Mucosa of descending colon (tissue), 3 donors: Measurements from ENCODE around the gene MROH9. TPM values are rescaled to one million over a fixed set of nuclear protein-coding genes. Genes with fewer than 3 reads are reported as not detected.

ENCODE experiments used
- ATAC-seq: fragments of 200-7000 bp; cut with Tn5 transposase; one replicate; pipeline ENCODE4 v1.9.1; 2020; ENCODE audit warnings: mild to moderate bottlenecking, moderate library complexity
- DNase-seq, 3 donors: peaks; one replicate each; pipeline ENCODE4 v3.0.0-alpha.2; 2020
- H3K36me3 ChIP-seq: fragments of 200-600 bp; one replicate; pipeline ENCODE4 v1.8.0; 2021; ENCODE audit warnings: low read depth, mild to moderate bottlenecking
- H3K4me1 ChIP-seq: fragments of 200-600 bp; one replicate; pipeline ENCODE4 v1.8.0; 2021; ENCODE audit warnings: low read depth, mild to moderate bottlenecking
- H3K4me3 ChIP-seq: fragments of 200-600 bp; one replicate; pipeline ENCODE4 v1.8.0; 2021; ENCODE audit warnings: mild to moderate bottlenecking
- H3K9me3 ChIP-seq: fragments of 200-600 bp; one replicate; pipeline ENCODE4 v1.8.0; 2021; ENCODE audit warnings: mild to moderate bottlenecking
- intact Hi-C, 2 donors: fragments of 100-400 bp; cut with DNase I in 1 of 2; cut with micrococcal nuclease in 1 of 2; formaldehyde crosslinking; loops; one replicate each; pipeline versions ENCODE4 v1.11.0 to v1.11.1; 2022; cut with DNase I, micrococcal nuclease
- total RNA-seq, 3 donors: library from RNA; stranded (reverse); fragmentation: NEBNext Ultra II Directional in 2 of 3; extraction: Animal tissue kit (Norgen Biotek cat#: 25700) in 2 of 3; gene quantifications; one replicate each; pipeline versions ENCODE4 v1.2.1 to v1.2.4, GENCODE V29; 2021 to 2023
- TF ChIP-seq, protein P1 (sequence below): fragments of 200-600 bp; IDR thresholded peaks from one replicate; pipeline ENCODE4 v1.8.0; 2022; ENCODE audit warnings: antibody characterized with exemption, mild to moderate bottlenecking
- donor health status: DM: no; HTN: no; CAD: no; lungs with moderate emphysema.
- donor health status: DM: no; HTN: no; CAD: no.
- donor health status: DM: no; HTN: yes; CAD: no.

MROH9 gene
- total RNA-seq, 3 donors from 2014 or later: not detected

DNA sequence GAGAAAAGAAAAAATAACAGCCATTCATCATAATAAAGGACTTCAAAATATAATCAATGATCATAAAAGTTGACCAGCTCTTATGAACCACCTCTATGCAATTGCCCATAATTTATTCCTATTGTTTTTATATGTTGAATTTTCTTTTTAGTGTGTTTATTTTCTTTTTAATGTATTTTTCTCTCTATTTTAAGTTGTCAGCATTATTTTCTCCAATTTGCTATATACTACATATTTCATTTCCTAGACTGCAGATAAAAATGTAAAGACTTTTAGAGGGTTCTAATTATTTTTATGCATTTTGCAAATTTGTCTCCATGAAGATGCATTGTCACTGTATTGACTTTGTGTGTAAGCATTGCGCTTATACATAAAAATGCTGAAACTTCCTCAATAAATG lies 58.4 kb downstream of the MROH9 start:
- no peak overlapping the region for H3K4me3 ChIP-seq
- intact Hi-C loops: no loop called here
- DNase-seq: no peak
- ATAC-seq: no peak
- TF ChIP-seq, protein P1, sequence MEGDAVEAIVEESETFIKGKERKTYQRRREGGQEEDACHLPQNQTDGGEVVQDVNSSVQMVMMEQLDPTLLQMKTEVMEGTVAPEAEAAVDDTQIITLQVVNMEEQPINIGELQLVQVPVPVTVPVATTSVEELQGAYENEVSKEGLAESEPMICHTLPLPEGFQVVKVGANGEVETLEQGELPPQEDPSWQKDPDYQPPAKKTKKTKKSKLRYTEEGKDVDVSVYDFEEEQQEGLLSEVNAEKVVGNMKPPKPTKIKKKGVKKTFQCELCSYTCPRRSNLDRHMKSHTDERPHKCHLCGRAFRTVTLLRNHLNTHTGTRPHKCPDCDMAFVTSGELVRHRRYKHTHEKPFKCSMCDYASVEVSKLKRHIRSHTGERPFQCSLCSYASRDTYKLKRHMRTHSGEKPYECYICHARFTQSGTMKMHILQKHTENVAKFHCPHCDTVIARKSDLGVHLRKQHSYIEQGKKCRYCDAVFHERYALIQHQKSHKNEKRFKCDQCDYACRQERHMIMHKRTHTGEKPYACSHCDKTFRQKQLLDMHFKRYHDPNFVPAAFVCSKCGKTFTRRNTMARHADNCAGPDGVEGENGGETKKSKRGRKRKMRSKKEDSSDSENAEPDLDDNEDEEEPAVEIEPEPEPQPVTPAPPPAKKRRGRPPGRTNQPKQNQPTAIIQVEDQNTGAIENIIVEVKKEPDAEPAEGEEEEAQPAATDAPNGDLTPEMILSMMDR: no peak
- H3K4me1 ChIP-seq: no peaks in the 10 kb centered on the region
- H3K36me3 ChIP-seq: no peaks in the 10 kb centered on the region
- H3K9me3 ChIP-seq: no peaks in the 10 kb centered on the region

DNA sequence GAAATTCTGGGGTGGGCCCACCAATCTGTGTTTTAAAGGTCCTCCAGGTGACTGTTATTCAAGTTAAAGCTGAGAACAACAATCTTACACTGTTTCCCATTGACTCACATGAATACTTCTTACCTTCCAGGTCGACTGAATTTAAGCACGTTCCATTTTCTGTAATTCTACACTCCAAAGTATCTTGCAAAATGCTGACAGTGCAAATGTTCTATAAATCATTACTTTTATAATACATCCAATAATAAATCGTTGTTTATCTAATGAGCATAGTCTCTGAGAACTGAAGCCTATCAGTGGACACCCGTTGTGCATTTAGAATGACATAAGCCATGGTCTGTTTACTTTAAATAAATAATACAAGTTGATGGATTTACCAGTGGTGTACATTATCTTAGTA lies 79.5 kb downstream of the MROH9 start:
- intact Hi-C loops: no loop called here
- no peak overlapping the region for H3K4me3 ChIP-seq
- H3K9me3 ChIP-seq: no peaks in the 10 kb centered on the region
- H3K36me3 ChIP-seq: no peaks in the 10 kb centered on the region
- DNase-seq (no peak), ATAC-seq (no peak)
- H3K4me1 ChIP-seq: no peaks in the 10 kb centered on the region
- TF ChIP-seq, protein P1: no peak

DNA sequence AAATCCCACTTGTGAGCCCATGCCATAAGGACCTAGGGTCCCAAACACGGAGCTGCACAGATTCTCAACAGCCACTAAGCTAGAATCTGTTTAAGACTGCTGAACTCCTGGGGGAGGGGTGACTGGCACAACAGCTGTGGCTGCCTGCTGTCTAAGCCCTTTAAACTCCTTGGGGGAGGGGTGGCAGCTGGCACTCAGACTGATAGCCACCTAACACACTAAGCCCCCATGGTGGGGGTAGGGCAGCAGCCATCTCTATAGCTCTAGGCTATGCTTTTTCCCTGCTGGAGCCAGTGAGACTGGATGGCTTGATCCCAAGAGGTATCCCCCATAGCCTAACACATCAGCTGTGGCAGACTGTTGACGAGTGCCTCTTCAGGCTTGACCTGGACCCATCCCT lies 82.1 kb downstream of the MROH9 start:
- no peak for DNase-seq
- no peak overlapping the region for H3K4me3 ChIP-seq
- H3K4me1 ChIP-seq: no peaks in the 10 kb centered on the region
- H3K9me3 ChIP-seq: no peaks in the 10 kb centered on the region
- TF ChIP-seq, protein P1: no peak
- no peak for ATAC-seq
- no peaks in the 10 kb centered on the region for H3K36me3 ChIP-seq
- intact Hi-C loops: no loop called here

DNA sequence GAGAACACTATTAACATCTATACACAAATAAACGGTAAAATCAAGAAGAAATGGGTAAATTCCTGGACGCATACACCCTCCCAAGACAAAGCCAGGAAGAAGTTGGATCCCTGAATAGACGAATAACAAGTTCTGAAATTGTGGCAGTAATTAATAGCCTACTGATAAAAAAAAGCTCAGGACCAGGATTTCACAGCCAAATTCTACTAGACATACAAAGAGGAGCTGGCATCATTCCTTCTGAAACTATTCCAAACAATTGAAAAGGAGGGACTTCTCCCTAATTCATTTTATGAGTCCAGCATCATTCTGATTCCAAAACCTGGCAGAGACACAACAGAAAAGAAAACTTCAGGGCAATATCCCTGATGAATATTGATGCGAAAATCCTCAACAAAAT lies 84.6 kb downstream of the MROH9 start:
- no peak for DNase-seq
- TF ChIP-seq, protein P1: no peak
- Histone ChIP-seq H3K4me3 (no peak overlapping the region), H3K36me3 (no peaks in the 10 kb centered on the region), H3K9me3 (no peaks in the 10 kb centered on the region), H3K4me1 (no peaks in the 10 kb centered on the region)
- intact Hi-C loops: no loop called here
- ATAC-seq: no peak

DNA sequence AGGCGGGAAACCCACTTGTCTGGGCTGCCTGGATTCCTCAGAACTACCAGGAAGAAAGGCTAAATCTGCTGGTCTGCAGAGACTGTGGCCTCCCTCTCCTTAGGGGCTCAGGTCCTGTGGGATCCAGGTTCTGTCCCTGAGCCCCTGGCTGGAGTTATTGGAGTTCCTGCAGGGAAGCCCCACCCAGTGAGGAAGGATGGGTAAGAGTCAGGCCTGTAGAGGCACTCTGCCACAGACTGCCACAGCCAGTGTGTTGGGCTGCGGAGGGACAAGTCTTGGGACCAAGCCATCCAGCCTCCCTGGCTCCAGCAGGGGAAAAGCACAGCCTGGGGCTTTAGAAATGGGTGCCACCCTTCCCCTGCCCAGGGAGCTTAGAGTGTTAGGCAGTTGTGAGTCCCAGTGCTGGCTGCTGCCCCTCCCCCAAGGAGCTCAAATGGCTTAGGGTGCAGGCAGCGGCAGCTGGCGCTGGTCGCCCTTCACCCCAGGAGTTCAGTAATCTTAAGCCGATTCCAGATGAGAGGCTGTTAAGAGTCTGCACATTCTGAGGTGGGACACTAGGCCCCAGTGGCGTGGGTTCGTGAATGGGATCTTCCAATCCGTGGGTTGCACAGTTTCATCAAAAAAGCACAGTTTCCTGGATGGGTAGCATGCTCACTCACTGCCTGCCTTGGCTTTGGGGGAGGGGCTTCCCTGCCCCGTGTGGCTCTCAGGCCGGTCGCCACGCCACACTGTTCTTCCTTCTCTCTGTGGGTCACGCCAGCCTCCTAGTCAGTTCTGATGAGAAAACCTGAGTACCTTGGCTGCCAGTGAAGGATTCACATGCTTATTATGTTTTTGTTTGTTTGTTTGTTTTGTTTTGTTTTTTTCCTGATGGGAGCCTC lies 97.7 kb downstream of the MROH9 start:
- TF ChIP-seq, protein P1: no peak
- no peak for ATAC-seq

More for the DNA sequence above, 97.7 kb downstream of the MROH9 start:
- no peaks in the 10 kb centered on the region for H3K36me3 ChIP-seq
- H3K9me3 ChIP-seq: no peaks in the 10 kb centered on the region
- H3K4me3 ChIP-seq: no peak overlapping the region
- H3K4me1 ChIP-seq: no peaks in the 10 kb centered on the region
- DNase-seq: no peak
- intact Hi-C loops: no loop called here
